Right lobe of liver (tissue), 6 donors: ENCODE data around the gene THOC3. TPM values are rescaled to one million over a fixed set of nuclear protein-coding genes. Genes with fewer than 3 reads are reported as not detected.
"Not testable (repeated sequence)": the region's sequence is repeated elsewhere in the genome, so short reads cannot be mapped to it uniquely, and the experiment has no call there.

ENCODE experiments used
- ATAC-seq, 4 donors: fragments of 200-7000 bp; cut with Tn5 transposase; one replicate each; pipeline ENCODE4 v1.9.1; 2020; ENCODE audit warnings: mild to moderate bottlenecking in 4 of 4, moderate library complexity in 4 of 4
- DNase-seq, 3 donors: peaks; one replicate each; pipeline ENCODE4 v3.0.0-alpha.2; 2020
- H3K27ac ChIP-seq, 3 donors: fragments of 200-600 bp; one replicate each; pipeline ENCODE4 v1.8.0; 2022
- H3K27me3 ChIP-seq, 2 donors: fragments of 200-600 bp; one replicate each; pipeline ENCODE4 v1.8.0; 2022
- H3K36me3 ChIP-seq, 4 donors: fragments of 200-600 bp; sonication (generic) in 1 of 4; one replicate each; pipeline versions ENCODE4 v1.5.1 to v1.8.0; 2017 to 2022; ENCODE audit warnings: control low read depth in 1 of 4
- H3K4me1 ChIP-seq, 4 donors: fragments of 200-600 bp; sonication (generic) in 1 of 4; one replicate each; pipeline versions ENCODE4 v1.5.1 to v1.8.0; 2017 to 2022; ENCODE audit warnings: control low read depth in 1 of 4
- H3K4me3 ChIP-seq, 3 donors: fragments of 200-600 bp; one replicate each; pipeline ENCODE4 v1.8.0; 2022
- H3K9me3 ChIP-seq, 4 donors: fragments of 200-600 bp; sonication (generic) in 1 of 4; one replicate each; pipeline versions ENCODE4 v1.5.1 to v1.8.0; 2017 to 2022; ENCODE audit warnings: control low read depth in 1 of 4
- WGBS: methylation state at CpG from one replicate; pipeline ENCODE4 v1.1.6; 2018; ENCODE audit warnings: low coverage, low lambda C conversion rate; ENCODE audit not compliant: insufficient coverage; ENCODE audit errors: missing lambda C conversion rate; 5-methylcytosine and 5-hydroxymethylcytosine counted together
- intact Hi-C, 2 donors: fragments of 100-400 bp; cut with DNase I; formaldehyde crosslinking; loops; one replicate each; pipeline versions ENCODE4 v1.11.2 to v1.14.1; 2022
- long read RNA-seq: library from polyadenylated mRNA; unstranded; transcript quantifications from one replicate; pipeline ENCODE4 v2.0.0, GENCODE V29; 2019
- total RNA-seq, 6 experiments: library from RNA; depleted of rRNA in 2 of 6; stranded (reverse); fragments of >200 nt in 2 of 6; fragmentation: NEBNext Ultra II Directional in 3 of 6; extraction: Animal tissue kit (Norgen Biotek cat#: 25700) in 3 of 6; gene quantifications; one replicate each; pipeline versions ENCODE4 v1.1.0 to v1.2.4, GENCODE V29; 2016 to 2023
- donor health status: DM: no; HTN: yes; CAD: no.
- donor health status: DM: no; HTN: no; CAD: no.
- donor health status: DM: no; HTN: no; CAD: no.
- donor health status: DM: no; HTN: yes; CAD: no.
- donor health status: DM: no; HTN: yes; CAD: no.

The THOC3 gene
- 10 to 100 TPM; 12.0 to 26.6 (median 21.9) TPM for total RNA-seq
- long read RNA-seq, transcript THOC3-201 (6 exons, 1,589 nt), result major isoform, 13 of 17 reads
- long read RNA-seq, partial matches to known transcripts, result 3 of 17 reads
- long read RNA-seq, other reads (novel, unspliced or antisense), result 1 of 17 reads

- H3K36me3 ChIP-seq, H3K27ac ChIP-seq, H3K4me1 ChIP-seq, H3K9me3 ChIP-seq, H3K27me3 ChIP-seq, intact Hi-C loops: not testable (repeated sequence)
- peak within 1 kb of the TSS; percentile 74 to 85 (median 74) for H3K4me3 ChIP-seq
- DNase-seq (peak; percentile 70 to 81 (median 71)), ATAC-seq (peak; percentile 100)
- under 1% methylated on average over 39 of the region's 67 CpGs for WGBS
Observed at GRCh38 chr5:175967471-175968372, at the start of gene THOC3. THOC3 (minus strand) TSS chr5:175968315; CDS start chr5:175968208, 107 bp downstream.

GRCh38 chr5:176017324-176017723 lies 49.2 kb upstream of the THOC3 start:
- DNase-seq, H3K36me3 ChIP-seq, H3K4me1 ChIP-seq, H3K9me3 ChIP-seq, H3K27me3 ChIP-seq, H3K4me3 ChIP-seq, intact Hi-C loops, H3K27ac ChIP-seq, ATAC-seq: not testable (repeated sequence)
- no CpG with 5 or more reads among the region's 4 CpGs for WGBS

GRCh38 chr5:176014360-176014759 lies 46.2 kb upstream of the THOC3 start:
- H3K27ac ChIP-seq, H3K4me1 ChIP-seq, H3K27me3 ChIP-seq, H3K36me3 ChIP-seq, H3K9me3 ChIP-seq, intact Hi-C loops, DNase-seq, H3K4me3 ChIP-seq: not testable (repeated sequence)
- 64% methylated on average over 5 of the region's 6 CpGs for WGBS
- peak in 1 of 4 donors; percentile 21 for ATAC-seq

GRCh38 chr5:176011088-176011487 lies 43.0 kb upstream of the THOC3 start:
- H3K9me3 ChIP-seq, H3K4me3 ChIP-seq, H3K36me3 ChIP-seq, H3K27me3 ChIP-seq, H3K4me1 ChIP-seq, intact Hi-C loops, H3K27ac ChIP-seq, ATAC-seq, DNase-seq: not testable (repeated sequence)
- no CpG with 5 or more reads among the region's 4 CpGs for WGBS

GRCh38 chr5:176010202-176010601 lies 42.1 kb upstream of the THOC3 start:
- H3K4me3 ChIP-seq, H3K9me3 ChIP-seq, H3K27me3 ChIP-seq, H3K27ac ChIP-seq, H3K36me3 ChIP-seq, H3K4me1 ChIP-seq, ATAC-seq, DNase-seq, intact Hi-C loops: not testable (repeated sequence)
- 57% methylated on average over 4 of the region's 8 CpGs for WGBS

- H3K27me3 ChIP-seq, H3K4me3 ChIP-seq, H3K27ac ChIP-seq, H3K4me1 ChIP-seq, DNase-seq, ATAC-seq, H3K9me3 ChIP-seq, intact Hi-C loops, H3K36me3 ChIP-seq: not testable (repeated sequence)
- 17% methylated on average over 2 of the region's 4 CpGs for WGBS
Observed at GRCh38 chr5:176007220-176007619, 39.1 kb upstream of the THOC3 start.

GRCh38 chr5:176006819-176007218 lies 38.7 kb upstream of the THOC3 start:
- H3K27ac ChIP-seq, H3K9me3 ChIP-seq, H3K27me3 ChIP-seq, H3K4me1 ChIP-seq, intact Hi-C loops, H3K36me3 ChIP-seq, ATAC-seq, H3K4me3 ChIP-seq: not testable (repeated sequence)
- WGBS, result 73% methylated on average over 3 of the region's 13 CpGs
- DNase-seq, result peak in 1 of 3 donors; percentile 22

GRCh38 chr5:175997979-175998378 lies 29.9 kb upstream of the THOC3 start:
- H3K27me3 ChIP-seq, H3K36me3 ChIP-seq, H3K4me1 ChIP-seq, ATAC-seq, H3K9me3 ChIP-seq, DNase-seq, intact Hi-C loops, H3K4me3 ChIP-seq, H3K27ac ChIP-seq: not testable (repeated sequence)
- WGBS, result 0% methylated on average over 1 of the region's 6 CpGs

GRCh38 chr5:175997495-175997894 lies 29.4 kb upstream of the THOC3 start:
- no CpG with 5 or more reads among the region's 4 CpGs for WGBS
- DNase-seq, result not testable (repeated sequence)

GRCh38 chr5:175996791-175997190 lies 28.7 kb upstream of the THOC3 start:
- DNase-seq, H3K36me3 ChIP-seq, H3K27me3 ChIP-seq, H3K4me1 ChIP-seq, H3K27ac ChIP-seq, intact Hi-C loops, H3K4me3 ChIP-seq, H3K9me3 ChIP-seq, ATAC-seq: not testable (repeated sequence)
- WGBS, result no CpG with 5 or more reads among the region's 6 CpGs

More at GRCh38 chr5:175997495-175997894, 29.4 kb upstream of the THOC3 start:
- H3K4me1 ChIP-seq, H3K27me3 ChIP-seq, H3K4me3 ChIP-seq, H3K36me3 ChIP-seq, H3K27ac ChIP-seq, ATAC-seq, H3K9me3 ChIP-seq, intact Hi-C loops: not testable (repeated sequence)

GRCh38 chr5:175995506-175995905 lies 27.4 kb upstream of the THOC3 start:
- DNase-seq, H3K27me3 ChIP-seq, H3K4me1 ChIP-seq, H3K27ac ChIP-seq, H3K4me3 ChIP-seq, H3K9me3 ChIP-seq, ATAC-seq, H3K36me3 ChIP-seq, intact Hi-C loops: not testable (repeated sequence)
- no CpG with 5 or more reads among the region's 6 CpGs for WGBS
